HG03025 (cell line): ENCODE results near the gene CD226.
"Not testable (repeated sequence)": the region's sequence is repeated elsewhere in the genome, so short reads cannot be mapped to it uniquely, and the experiment has no call there.

Source experiments
- ATAC-seq: cut with Tn5 transposase; IDR thresholded peaks from one replicate; pipeline ENCODE4 v1.9.1; 2021; ENCODE audit warnings: mild to moderate bottlenecking, moderate library complexity; ENCODE audit not compliant: unreplicated experiment, low FRiP score

Gene CD226

DNA sequence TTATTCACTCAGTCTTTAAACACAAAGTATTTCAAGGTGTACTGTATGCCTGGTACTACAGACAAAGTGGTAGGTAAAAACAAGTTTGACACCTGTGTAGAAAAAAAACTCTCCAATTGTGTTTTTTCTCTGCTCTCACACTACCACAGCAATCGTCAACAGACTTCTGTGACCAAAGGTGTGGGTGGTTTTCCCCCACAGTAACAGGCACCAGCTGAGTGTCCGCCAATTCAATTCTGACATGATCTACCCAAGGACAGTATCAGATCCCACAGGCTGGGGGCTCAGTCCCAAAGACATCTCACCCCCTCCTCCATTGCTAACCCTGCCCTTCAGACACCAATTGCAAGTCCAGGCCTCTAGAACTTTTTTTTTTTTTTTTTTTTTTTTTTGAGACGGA, 71.2 kb downstream of the CD226 start:
- no peak for ATAC-seq

DNA sequence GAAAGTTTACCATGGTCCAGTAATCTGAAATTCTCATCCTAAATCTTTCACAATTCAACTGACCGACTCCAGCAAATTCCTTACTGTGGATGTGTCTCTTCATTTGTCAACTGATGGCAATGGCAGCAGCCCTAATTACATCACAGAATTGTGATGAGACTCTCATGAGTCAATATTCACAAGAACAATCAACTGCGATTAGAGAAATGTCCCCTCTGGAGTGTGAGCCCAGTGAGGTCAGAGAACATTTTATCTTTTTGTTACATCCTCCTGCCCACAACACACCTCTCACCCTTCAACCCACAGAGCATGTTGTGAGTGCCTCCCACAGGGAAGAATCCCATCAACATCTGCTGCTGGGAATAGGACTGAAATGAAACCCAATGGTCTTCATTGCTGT, 73.6 kb downstream of the CD226 start:
- no peak for ATAC-seq

DNA sequence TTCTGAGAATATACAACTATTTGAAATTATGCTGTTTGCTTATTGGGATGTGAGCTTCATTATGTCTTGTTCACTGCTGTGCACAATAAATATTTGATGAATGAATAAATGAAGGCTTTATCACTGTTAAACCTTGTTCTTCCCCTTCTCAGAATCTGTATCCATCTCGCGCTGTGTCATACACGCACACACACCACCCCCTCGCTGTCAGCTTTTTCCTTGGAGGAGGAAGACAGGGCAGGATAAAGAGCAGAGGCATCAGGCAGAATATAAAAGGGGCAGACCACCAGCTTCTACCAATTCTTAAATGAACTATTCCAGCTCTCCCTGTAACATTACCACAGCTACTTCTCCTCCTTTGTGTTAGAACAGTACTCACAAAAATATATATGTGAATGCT, 75.0 kb downstream of the CD226 start:
- ATAC-seq = no peak

DNA sequence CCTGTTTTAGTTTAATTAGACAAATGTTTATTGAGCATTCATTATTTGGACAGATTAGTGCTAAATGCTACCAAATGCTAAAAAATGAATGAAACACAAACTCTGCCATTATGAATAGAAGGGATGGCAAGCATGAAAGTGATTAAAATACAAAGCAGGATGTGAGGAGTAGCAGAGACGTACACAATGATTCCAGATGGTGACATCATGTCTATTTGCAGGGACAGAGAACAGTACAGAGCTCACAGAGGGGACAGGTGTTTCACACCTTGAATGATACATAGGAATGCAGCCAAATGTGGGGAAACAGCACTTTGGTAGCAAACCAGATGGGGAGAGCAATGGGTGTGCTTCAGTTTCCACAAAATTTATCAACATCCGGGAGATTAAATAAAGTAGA, 76.3 kb downstream of the CD226 start:
- ATAC-seq = no peak

DNA sequence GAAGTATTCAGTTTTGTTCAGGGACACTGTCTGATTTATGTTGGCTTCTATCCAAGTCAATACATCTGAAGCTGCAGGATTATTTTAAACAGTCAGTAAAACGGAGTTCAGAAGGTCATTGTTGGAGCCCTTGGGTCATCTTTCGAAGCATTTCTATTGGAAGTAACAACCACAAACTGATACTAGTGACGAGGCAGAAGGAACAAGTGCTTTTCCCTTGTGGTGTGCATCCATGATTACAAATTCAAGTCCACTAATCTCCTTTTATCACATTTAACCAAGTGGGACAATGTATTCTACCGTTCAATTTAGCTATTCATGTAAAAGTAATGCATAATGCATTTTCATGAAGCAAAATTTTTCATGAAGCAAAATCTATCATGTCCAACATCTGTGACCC, 76.9 kb downstream of the CD226 start:
- ATAC-seq = no peak

DNA sequence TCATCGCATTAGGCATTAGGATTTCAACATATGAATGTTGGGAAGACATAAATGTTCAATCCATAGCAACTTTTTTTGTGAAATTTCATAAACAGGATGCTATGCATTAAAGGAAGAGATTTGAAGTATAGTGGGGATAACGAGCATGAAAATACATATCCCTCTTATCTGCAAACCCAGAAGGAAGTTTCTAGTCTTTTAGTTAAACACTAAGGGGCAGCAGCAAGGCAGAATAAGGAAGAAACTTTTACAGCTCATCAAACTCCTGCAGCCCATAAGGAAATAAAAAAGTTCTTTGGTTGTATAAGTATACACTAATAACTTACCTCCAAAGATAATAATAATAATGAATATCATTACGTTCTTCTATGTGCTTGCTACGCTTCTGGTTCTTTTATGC, 81.5 kb downstream of the CD226 start:
- ATAC-seq = no peak

DNA sequence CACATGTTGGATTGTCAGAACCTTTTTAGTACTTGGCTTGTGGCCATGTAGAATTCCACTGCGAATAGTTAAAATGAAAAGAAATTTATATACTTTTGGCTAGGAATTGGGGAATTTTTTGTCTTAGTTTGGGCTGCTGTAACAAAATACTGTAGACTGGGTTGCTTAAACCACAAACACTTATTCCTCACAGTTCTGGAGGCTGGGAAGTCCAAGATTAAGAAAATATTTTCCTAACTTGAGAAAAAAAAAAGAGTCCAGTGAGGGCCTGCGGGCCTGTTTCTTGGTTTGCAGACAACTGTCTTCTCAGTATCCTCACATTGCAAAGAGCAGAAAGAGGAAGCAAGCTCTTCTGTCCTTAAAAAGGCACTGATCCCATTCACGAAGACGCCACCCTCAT, 81.9 kb downstream of the CD226 start:
- no peak for ATAC-seq

DNA sequence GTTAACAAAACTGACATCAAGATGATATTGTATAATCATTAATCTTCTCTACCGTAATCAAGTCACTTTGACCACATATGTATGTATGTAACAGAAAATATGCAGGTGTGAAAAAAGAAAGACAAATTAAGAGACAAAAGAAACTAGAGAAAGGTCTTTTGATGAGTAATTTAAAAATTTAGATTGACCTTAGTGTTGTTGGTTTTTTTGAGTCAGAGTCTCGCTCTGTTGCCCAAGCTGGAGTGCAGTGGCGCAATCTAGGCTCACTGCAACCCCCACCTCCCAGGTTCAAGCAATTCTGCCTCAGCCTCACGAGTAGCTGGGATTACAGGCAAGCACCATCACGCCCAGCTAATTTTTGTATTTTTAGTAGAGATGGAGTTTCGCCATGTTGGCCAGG, 82.9 kb downstream of the CD226 start:
- not testable (repeated sequence) for ATAC-seq

DNA sequence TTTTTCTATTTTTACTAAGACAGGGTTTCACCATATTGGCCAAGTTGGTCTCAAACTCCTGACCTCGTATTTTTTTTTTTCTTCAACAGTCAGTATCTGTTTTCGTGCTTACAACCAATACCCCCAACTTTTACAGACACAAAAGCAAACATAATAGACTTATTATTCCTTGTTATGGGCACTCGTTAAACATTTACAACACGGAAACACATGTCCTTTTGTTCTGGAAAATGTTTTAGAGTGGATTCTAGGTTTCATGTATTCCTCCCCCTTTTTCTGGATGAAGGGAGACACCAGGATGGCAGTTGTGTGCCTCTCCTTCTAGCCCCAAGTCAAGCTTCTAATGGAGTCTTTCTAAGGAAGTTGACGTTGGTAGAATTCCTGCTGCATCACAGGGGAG, 88.8 kb downstream of the CD226 start:
- no peak for ATAC-seq

DNA sequence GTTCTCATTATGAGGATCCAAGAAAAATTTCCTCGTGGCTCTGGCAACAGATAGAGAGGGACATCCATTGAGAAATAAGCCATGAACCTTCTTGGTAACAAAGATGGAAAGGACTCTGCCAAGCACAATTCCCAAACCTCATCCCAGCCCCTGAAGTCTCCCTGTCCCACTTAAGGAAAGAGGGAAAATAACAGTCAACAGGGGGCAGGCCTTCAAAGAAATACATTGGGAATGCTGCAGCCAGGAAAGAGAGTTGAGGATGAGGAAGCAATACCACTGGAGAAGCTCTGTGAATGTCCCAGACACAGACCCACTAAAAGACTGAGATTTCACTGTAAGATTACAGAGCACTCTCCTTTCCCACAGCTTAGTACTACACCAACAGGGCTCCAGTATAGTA, 93.2 kb downstream of the CD226 start:
- ATAC-seq = no peak

DNA sequence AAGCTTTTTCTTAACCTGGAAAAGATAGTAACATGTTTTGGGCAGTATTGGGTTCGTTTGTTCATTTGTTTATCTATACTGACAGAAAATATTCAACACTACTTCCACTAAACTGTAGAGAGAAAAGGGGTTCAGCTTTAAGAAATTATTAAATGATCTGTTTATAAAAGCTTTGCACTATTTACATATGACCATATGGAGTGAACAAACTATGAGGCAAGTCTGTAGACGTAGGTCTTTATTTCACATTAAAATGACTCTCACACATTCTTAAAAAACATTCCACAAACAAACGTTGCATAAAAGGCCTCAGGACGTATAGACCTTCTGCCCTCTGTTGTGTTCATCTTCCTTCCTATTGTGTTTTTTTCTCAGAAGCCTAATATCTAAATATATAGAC, 94.6 kb downstream of the CD226 start:
- ATAC-seq = no peak

DNA sequence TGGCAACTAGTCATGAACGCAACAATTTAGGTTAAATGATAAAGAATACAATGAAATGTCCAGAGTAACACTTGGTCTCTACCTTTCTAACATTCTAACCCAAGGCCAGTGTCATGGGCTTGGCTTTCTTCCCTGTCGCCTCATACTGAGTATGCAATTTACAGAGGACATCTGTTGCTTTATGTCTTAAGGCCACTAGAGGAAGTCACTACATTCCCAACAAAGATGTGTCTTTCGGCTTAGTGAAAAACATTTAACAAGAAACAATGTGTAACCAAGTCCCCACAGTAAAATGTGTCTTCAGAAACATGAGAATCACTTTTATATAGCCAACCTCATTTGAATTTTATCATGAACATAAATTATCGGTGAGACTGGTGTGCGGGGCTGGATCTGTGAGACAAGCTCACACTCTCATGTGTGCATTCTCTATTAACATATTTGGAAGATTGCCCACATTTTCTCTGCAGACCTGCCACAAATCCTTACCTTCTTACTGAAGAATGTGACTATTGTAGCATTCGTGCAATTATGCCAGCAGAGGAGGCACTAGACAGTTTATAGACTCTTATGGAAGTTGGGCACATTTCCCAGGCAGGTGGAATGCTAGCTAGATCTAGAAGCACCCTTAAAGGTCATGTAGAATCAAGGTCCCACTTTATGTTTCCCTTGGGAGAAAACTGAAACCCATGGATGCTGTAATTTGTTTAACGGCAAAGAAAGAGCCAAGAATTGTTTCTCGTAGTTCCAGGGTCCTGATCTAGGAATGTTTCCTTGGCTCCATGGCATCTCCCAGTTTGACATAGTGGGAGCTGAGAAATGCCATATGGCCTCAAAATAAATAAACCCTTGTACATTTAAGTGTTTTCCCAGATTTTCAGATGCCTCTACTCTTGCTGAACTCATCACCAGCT, 101.8 kb downstream of the CD226 start:
- no peak for ATAC-seq

DNA sequence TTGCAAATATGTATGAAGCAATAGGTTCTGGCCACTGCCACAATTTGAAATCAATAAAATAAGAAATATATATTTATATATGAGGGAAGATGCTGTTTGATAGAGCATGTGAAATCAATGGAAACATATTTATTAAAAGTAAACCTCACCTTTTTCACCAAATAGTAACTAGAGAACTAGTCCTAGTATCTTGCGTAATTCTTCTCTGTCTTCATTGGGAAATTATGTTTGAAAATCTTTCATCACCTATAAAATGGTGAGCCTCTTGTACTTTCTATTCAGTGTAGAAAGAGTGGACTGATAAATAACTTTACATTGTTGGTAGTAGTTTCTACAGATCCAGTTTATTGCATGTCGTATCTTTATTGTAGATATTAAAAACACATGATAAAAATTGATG, 103.0 kb downstream of the CD226 start:
- ATAC-seq = no peak

DNA sequence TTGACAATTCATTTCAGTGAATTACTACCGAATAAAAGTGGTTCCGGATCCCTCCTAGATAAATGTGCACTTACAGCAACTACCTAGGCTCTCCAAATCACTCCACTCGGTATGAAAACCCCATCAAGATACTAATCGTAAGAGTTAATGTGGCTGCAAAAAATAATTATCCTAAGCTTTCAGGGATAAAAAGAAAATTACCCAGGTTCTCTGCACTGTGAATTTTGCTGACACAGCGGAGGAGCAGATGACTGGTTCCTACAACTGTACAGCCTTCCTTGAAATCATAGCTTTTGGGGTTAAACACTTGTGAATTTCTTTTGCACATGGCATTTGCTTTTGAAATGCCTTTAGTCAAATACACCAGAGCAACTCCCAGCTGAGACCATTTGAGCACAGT, 104.7 kb downstream of the CD226 start:
- no peak for ATAC-seq

DNA sequence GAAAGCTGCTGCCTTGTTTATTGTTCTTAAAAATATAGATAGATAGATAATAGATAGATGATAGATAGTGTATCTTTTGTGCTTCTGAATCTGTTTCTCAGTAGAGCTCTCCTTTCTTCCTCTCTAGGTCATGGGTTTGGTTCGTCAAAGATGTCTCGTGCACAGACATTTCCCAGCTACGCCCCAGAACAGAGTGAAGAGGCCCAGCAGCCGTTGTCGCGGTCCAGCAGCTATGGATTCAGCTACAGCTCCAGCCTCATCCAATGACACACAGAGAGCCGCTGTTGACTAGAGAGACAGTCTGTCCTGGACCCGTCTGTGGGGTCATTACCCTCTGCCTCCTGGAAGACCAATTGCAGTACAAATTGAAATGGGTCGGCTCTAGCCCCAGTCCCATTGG, 106.6 kb downstream of the CD226 start:
- ATAC-seq = no peak

DNA sequence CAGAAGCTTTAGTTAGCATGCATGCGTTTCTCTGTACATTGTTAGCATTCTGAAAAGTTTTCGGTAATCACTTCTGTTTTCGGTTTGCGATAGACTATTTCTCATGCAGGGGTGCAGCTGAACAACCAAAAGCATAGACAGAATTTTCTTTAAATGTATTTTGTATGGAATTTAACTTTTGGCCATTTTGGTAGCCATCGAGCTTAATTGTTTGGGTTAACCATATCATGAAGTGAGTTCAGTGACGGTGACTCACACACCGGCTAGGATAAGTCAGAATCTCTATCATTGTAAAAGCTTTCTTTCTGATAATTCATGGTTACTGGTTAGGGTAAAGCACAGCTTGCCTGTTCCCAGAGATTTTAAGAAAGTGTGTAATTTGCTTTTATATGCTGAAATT, 107.2 kb downstream of the CD226 start:
- ATAC-seq = no peak

DNA sequence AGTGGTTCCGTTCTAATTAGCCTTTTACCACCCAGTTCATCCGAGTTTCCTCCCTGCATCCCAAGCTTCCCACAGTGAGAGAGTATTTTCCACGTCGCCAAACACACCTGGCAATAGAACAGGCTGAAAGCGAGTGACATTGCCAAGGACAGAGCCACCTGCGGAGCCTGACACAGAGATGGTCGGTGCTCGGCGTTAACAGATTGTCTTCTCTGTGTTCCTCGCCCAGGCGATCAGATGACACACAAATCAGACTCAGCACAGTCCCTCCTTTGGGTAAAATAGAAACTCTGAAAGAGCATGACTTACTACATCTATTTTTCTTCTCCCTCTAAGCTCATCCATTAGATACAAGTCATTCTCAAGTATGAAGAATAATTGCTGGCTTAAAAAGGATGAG, 107.7 kb downstream of the CD226 start:
- no peak for ATAC-seq

DNA sequence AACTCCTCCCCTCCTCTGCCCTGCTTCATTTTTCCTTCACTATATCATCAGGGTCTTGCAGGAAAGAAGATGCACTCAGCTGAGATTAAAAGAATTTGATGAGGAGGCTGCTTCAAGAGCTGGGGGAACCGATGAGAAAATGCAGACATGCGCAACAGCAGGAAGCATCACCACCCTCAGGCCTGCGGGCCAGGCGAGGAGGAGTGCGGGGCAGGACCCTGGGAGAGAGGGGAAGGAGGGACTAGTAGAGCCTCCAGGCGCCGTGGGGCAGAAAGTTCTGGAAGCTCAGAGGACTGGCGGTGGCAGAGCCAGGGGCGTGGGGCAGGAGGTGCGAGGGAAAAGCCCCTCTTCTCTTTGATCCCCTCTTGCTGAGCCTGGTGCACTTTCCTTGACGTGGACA, 108.2 kb downstream of the CD226 start:
- ATAC-seq = no peak

DNA sequence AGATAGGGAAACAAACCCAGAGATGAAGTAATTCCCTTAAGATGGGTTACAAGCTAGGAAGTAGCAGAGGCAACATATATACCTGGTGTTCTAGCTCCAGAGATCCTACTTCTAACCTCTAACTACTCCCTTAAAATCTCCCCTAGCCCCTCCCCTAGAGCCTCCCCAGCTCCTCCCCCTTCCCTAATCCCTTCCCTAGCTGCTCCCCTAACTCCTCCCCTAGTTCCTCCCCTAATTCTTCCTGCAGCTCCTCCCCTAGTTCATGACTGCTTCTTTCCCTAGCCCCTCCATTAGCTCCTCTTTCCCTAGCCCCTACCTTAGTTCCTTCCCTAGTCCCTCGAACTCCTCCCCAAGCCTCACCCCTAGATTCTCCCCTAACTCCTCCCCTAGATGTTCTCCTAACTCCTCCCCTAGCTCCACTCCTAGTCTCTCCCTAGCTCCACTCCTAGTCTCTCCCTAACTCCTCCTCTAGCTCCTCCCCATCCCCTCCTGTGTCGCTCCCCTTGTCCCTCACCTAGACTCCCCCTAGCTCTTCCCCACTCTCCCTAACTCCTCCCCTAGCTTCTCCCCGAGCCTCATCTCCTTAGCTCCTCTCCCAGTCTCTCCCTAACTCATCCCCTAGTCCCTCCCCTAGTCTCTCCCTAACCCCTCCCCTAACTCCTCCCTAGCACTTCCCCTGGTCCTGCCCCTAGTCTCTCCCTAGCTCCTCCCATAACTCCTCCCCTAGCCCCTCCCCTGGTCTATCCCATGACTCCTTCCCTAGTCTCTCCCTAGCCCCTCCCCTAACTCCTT, 108.9 kb downstream of the CD226 start:
- ATAC-seq = no peak

DNA sequence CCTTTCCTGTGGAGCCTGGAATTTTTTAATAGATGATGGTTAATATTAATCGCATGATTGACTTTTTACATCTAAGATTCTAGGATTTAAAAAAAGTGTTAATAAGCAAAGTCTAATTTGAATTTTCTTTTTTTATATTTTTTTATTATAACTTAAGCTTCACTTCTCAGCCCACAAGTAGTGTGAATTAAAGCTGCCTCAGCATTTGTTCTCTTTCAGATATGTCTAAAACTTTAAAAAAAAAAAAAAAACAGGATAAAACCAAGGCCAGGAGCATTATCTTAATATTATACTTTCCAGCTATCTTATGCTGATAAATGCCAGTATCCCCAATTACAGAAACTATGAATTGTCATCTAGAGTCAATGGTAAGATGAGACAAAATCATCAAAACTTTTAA, 109.7 kb downstream of the CD226 start:
- no peak for ATAC-seq

DNA sequence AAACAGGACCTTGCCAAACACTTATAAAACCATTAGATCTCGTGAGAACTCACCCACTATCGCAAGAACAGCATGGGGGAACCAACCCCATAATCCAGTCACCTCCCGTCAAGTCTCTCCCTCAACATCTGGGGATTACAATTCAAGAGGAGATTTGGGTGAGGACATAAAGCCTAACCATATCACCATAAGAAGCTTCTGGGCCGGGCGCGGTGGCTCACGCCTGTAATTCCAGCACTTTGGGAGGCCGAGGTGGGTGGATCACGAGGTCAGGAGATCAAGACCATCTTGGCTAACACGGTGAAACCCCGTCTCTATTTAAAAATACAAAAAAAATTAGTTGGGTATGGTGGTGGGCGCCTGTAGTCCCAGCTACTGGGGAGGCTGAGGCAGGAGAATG, 112.7 kb downstream of the CD226 start:
- not testable (repeated sequence) for ATAC-seq

DNA sequence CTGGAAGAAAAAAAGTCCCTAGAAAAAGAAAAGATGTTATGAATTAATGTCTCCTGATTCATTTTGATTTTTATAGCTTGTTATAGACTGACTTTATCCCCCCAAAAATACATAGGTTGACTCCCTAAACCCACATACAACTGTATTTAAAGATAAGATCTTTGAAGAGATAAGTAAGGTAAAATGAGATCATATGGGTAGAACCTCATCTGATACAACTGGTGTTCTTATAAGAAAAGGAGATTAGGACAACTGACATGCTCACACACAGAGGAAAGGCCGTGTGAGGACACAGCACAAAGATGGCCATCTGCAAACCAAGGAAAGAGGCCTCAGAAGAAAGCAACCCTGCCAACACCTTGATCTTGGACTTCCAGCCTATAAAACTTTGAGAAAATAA, 117.5 kb downstream of the CD226 start:
- no peak for ATAC-seq
